ENCODE results near the gene UBQLN3.

The UBQLN3 gene

DNA sequence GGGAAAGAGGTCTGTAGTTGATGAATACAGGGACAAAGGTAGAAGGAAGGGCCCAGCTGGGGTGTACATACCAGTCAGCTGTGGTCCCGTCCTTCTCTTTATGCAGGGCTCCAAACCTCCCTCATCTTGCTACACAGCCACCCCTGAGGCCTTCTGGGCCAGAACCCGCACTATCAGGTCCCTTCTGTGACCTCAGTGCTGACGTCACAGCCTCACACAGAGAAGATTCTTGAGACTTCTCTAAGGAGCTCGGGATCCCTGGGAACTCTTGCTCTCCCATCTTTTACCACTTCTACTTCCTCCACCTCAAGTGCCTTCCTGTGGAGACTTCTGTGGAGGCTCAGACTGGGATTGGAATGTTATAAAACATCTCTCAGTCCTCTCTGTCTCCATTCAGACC lies at the start of gene UBQLN3:
UBQLN3 (minus strand) TSS at position 155 of the 400 bp plus-strand sequence. CDS start 399 bp downstream, outside the sequence.
- DNase-seq: no peak

DNA sequence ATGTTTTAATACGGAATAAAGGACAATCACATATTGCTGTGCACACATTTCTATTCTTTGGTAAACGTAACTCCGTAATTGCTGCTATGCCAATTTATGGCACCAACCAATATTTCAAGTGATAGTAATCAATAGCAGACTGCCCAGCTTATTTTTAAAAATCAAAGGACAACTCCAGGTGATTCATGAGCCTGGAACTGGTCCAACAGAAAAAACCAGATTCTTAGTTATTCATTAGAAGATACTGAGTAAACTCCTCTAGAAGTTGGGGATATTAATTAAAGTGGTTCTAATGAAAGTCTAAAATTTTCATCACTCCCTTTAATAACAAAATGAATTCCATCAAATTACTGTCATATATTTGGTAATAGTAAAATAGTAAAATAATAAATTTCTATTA lies 48.0 kb upstream of the UBQLN3 start:
- DNase-seq: no peak

DNA sequence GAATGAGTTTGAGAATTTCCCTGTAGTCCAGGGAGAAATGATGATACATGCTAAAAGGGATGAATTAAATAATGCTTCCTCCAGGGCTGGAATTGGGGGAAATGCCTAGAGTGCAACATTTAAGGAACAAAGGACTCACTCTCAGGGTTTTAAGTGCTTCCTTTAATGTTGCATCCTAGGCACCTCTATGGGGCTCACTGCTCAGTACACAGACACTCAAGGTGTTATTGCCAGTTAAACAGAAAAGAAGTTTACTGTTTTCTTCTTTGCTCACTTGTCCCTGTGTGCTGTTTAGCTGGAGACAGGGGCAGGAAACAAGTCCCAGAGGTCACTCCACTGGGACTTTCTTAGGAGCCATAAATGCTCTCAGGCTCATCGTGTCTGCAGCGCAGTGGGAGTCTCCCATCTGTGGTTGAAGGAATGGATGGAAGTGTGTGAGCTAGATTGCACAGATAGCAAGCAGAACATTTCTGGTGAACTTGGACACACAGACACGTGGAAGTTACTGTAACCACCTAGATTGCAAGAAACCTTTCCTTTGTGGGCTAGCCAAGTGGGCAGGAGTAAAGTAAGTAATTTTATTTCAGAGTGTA lies 46.9 kb upstream of the UBQLN3 start:
- no peak for DNase-seq

DNA sequence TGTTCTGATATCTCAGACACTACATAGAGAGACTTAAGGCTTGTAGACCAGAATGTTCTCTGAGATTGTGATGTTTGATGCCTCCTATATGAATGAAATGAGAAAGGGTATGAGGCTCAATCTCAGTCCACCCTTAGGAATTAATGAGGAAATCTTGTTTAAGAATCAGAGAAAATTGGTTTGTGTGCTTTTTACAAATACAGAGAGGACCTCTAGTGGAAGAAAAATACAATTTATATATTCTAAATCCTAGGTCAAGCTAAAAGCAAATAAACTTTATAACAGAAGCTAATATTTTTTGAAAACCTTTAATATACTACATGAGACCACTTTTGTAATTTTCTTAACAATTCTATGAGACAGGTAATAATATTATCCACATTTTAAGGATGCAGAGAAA lies 43.6 kb upstream of the UBQLN3 start:
- DNase-seq: no peak

DNA sequence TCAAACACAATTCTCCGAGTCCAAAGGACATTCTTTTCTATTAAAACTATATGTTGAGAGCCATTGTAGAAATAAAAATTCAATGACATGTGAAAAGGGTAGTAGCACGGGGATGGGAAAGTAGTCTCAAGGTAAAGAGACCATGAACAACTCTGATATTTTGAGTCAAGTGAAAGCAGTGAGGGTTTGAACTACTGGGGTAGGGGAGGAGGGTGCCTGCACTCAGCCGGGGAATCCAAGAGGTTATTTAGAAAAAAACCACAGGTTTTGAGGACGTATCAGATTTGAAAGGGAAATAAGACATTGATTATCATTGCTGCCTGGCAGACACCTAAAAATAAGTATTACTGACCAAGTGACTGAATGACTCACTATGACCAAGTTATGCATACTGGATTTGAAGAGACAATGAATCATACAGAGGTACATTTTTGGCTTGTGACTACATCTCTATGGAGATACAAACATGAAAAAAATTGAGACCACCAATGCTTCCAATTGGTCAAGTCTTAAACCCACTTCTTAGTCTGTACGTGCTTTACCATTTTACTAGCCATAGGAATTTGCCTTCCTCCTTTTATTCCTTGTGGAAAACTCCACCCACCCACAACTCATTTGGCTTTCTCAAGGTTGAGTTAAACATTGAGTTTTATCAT lies 40.8 kb upstream of the UBQLN3 start:
- no peak for DNase-seq

DNA sequence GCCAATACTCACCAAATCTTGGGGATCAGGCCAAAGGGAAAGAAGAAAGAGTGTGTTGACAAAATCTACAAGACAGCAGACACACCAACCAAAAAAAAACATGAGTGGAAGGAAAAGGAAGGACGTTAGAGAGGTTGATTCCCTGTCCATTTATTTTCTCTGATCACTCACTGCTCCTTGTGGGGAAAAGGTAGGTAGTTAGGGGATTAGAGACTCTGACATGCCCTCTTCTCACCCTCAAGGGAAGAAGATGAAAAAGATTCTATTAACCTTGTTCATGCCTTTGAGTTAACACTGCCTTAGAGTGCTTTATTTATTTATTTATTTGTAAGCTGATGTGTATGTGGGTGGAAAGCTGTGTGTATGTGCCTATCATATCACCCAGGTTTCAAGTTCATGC lies 38.7 kb upstream of the UBQLN3 start, which contains the start of gene OR52H1:
OR52H1 (minus strand) TSS at position 101 of the 400 bp plus-strand sequence. CDS start 3,035 bp downstream, outside the sequence.
- DNase-seq: no peak

DNA sequence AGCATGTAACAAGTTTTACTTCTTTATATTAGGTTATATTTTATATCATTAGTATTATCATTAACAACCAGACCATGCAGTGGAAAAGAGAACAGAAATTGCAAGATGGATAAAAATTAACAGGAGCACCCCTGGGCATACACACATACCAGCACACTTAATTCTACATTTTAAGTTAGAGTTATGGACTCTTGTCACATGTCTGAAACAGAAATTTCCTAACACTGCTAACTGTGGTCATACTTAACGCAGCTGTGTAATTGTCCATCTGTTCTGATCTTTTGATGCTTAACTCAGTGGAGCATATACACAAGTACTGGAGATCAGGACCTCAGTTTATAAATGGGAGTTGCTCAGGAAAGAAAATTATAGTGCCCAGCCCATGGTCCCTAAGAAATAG lies 38.2 kb upstream of the UBQLN3 start:
- no peak for DNase-seq

DNA sequence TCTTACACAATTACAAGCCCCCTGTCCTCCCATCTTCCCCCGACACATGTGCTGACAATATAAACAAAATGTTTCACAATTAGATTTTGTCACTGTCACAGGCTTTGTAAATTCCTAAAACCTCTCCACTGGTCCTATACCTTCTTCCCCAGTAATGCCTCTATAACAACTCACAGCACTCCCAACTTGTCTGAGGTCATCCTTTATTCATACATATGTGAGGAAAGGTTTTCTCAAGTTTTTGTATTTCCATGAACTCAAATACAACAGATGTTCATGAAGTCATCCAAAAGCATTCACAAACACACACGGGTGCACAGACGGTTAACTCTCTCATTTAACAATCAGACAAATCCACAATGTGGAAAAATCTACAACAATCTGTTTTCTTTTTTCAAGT lies 36.7 kb upstream of the UBQLN3 start:
- no peak for DNase-seq

DNA sequence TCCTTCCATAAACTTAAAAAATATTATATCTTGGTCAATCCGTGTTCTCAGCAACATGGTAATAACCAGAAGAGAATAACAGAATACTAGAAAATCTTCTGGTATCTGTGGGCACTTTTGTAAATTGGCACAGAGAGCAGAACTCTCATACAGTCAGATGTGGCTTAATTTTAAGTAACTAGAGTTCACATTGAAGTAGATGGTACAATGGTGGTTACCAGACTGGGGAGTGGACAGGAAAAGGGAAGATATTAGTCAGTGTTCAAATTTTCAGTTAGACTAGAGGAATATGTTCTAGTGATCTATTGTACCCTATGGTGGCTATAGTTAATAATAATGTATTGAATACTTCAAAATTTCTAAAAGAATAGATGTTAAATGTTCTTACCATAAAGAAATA lies 31.7 kb upstream of the UBQLN3 start:
- no peak for DNase-seq

DNA sequence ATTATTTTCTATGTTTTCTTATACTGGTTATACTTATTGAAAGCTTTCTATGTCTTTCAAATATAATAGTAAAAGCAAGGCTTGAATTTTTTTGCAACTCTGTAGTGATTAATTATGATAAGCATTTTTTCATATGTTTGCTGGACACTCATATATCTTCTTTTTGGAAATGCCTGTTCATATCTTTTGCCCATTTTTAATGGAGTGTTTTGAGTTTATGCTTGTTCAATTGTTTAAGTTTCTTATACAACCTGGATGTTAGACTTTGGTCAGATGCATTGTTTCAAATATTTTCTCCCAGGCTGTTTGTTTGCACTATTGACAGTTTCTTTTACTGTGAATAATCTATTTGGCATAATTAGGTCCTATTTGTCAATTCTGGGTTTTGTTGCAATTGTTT lies 26.7 kb upstream of the UBQLN3 start:
- no peak for DNase-seq

DNA sequence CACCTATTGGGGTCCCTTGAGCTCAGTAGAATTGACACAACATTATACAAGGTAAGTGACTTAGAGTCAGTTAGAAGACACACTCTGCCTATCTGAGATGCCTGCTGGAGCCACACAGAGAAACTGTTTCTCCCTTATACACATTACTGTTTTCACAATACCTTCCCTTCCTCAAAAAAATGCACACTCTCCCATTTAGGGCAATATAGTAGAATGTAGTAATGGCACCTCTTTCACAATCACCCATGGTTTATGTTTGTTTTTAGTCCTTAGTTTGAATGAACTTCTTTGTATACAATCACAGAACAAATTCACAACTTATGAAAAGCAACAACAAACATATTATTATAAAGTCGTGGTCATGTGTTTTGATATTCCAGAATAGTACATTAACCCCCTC lies 24.3 kb upstream of the UBQLN3 start:
- no peak for DNase-seq

DNA sequence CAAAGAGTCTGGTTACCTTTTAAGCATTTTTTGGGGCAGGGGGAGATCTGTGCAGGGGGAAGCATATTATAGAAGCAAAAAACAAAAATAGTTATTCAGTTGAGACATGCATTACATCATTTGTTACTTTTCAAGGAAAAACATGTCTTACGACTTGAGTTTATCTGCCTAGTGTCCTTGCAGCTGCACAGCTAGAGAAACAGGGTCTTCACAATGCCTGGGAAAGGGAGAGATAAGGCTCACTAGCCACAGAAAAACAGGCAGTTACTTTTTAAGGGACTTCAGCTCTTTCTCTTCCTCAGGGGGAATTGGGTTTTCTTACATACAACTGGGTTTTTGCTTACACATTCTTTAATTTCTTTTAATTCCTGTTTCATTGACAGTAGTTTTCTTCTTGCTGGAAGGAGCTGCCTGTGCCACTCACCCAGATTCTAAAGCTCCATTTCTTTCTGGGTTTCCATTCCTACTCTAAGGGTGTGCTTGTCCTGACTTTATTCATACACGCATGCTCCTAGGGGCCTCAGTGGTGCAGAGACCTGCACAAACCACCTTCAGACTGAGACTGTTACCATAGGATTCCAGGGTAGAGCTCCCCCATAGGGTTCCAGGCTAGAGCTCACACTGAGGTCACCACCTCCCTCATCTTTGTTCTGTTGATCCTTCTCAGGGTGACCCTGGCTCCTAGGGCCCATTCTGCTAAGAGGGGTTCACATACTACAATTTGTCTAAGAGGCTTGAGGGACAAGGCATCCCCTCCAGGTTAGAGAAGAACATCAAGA lies 21.5 kb upstream of the UBQLN3 start:
- DNase-seq: no peak

DNA sequence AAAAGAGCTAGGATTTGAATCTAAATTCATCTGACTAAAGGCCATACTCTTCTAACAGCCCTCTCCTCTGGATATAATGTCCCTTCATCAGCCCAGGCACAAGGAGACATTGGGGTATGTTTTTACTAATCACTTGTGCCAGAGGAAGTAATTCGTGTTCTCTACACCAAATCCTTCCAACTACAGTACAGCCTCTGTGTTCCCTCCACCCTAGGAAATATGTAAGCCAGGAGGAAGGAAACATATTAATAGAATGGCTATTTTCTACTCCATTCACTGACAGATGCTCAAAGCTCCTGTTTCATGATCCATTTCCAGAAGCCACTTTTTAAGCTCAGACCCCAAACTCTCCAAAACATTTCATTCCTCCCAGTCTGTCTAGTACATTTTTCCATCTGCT lies 18.7 kb upstream of the UBQLN3 start:
- DNase-seq: no peak

DNA sequence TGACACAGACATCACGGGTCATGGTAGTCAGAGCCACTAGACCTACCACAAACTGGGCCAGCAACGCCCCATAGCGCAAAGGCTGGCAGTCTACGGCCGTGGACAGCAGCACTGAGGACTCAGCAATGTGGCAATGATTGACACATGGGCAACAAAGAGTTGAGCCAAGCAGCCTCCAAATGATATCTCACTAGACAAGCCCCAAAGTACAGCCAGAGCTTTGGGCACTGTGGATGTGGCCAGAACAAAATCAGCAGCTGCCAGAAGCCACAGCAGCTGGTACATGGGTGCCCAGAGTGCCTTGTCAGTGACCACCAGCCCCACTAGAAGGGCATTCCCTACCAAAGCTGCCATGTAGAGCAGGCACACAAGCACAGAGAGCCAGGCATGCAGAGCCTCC lies 18.0 kb upstream of the UBQLN3 start:
- no peak for DNase-seq

DNA sequence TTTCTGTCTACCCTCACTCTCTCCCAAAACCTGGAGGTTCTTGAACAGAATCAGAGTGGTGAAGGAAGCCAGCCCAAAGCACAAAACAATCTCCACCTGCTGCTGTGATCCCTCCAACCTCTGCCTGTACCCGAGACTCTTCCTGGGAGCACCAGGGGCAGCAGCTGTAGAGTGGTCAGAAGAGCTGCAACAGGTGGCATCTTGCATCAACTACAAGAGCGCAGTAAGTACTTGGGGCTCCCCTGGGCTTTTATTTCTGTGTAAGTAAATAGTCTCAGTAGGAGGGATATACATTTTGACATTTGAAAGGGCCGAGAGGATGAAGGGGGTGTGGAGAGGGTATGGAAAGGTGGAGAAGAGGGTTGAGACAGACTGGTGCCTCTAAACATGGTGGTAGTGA lies 15.0 kb upstream of the UBQLN3 start:
- DNase-seq: no peak

DNA sequence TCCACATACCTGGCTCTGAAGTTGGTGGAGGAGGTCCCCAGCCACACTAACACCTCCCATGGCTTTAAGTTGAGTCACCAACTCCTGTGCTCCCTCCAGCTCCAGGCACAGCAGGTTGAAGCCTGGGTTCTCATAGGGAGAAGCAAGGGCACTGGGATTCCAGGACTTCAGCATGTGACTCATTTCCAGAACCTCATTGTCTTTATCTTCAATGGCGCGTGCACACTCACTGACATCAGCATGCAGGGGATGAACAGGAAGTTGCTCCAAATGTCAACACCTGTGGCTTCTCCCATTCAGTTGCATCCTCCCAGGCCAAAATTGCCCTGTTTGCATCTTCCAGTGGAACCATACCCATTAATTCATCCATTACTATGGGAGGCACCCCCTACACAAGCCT lies 12.6 kb upstream of the UBQLN3 start:
- DNase-seq: no peak

DNA sequence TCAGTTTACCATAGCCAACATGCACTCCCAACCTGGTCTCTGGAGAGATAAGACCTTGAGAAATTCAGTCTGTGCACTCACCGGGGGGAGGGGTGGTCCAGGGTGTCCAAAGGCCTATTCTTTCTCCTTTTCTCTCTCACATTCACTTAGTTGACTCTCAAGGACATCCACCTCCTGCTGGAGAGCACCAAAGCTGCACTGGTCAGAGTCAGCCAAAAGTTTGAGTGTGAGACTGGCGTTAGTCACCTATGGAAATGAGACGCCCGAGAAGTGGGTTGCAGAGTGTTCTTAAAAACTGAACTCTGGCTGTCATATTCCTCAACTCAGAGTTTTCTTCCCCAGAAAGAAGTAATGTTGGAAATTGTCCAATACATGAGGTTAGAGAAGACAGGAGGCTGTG lies 11.8 kb upstream of the UBQLN3 start:
- DNase-seq: no peak

DNA sequence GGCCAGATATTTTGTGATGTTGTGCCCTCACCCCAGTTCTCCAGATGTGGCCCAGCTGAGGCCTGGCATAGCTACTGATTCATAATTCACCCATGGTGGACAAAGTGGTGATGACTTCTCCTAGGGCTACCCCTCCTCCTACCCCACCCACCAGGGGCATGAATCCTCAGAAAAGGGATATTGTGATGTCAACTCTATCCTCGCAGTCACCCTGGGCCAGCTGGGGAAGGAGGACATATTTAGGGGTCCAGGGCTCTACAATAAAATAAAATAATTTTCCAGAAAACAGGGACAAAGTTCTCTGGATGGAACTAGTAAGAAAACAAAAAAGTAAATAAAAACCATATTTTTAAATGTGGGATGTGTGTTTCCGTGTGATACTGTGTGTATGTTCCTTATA lies 6.8 kb upstream of the UBQLN3 start, which contains the start of gene UBQLNL:
UBQLNL (minus strand) TSS at position 101 of the 400 bp plus-strand sequence. CDS start 258 bp downstream, outside the sequence.
- no peak for DNase-seq

DNA sequence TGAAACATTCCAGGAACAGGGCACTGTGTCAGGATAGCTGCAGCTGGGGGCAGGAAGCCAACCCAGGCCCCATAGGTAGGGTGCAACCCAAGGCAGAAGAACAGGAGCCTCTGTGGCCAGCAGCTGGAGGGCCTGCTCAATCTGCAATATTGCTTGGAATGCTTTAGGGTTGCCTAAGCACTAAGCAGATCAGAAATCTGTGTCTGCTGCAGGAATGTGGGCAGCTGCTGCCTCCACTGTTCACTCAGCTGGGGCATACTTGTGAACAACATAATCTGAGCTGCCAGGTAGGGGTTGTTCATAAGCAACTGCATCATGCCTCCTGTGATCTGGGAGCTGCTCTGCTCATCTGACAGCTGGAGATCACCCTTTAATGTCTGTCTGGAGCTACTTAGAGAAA lies 5.1 kb upstream of the UBQLN3 start:
- DNase-seq: no peak

DNA sequence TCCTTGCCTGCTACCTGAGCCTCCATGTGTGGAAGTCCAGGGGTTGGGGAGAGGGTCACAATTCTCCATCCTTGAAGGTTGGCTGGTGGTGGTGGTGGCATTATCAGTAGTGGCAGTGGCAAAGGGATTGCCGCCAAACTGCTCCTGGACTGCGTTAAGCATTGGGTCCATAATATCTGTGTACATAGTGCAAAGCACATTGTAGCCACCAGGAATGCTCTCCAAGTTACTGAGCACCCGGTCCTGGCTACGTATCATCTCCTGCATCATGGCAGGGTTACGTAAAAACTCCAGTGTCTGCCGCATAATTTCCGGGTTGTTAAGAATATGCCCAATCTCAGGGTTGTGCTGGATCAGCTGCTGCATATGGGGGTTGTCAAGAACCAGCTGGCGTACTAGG lies 1.2 kb downstream of the UBQLN3 start:
- no peak for DNase-seq

DNA sequence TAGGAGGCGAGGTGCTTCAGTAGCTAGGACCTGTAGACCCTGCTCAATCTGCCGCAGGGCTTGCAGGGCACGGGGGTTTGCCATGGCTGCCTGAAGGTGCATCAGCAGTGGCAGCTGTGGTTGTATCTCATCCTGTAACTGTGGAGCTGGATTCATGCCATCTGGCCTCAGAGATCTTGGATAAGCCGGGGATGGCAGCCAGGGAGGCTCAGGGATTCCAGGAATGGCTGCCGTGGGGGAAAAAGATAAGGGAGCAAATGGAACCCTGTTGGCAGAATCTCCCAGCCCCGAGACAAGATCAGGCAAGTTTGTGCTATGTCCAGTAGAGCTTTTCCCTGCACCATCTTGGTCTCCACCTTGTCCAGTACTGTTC lies 1.8 kb downstream of the UBQLN3 start:
- no peak for DNase-seq

DNA sequence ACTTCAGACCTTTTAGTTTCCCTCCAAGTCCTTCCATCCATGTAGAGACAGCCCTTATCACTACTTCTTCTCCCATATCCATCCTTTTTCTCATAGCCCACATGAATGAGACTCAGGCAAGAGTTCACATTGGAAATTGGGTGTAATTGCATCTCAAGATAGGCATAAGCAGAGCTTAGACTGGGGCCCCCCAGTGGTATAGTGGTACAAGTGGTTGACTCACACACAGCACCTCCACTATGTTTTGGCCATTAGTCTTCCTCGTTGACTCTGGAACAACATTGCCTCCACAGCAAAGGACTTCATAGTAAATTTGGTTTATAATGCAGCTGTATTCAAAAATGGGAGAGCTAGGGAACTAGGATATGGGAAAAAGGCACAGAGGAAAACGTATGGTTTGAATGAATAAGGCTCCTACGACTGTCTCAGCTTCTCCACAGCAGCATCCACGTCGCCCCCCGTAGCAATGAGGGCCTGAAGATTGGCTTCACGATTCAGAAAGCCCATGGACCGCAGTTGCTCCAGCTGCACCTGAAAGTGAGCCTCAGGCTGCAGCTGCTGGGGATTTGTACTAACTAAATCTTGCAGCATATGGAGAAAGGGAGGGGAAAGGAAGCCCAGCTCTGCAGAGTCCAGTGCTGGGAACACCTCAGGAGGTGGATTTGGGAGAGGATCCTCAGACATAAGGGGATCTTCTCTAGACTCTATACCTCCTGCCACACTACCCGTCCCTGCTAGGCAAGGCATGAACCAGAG lies 2.4 kb downstream of the UBQLN3 start:
- DNase-seq: no peak

All from amygdala (tissue), 56 donors.